Stimulated activated CD8-positive, alpha-beta memory T cell treated with anti-CD3 and anti-CD28 coated beads, Interleukin-12 subunit alpha, Interleukin-12 subunit beta, amount 100 ng/mL, for 24 hours (primary cell): ENCODE data around the gene PDE4D.
"Not testable (repeated sequence)": the region's sequence is repeated elsewhere in the genome, so short reads cannot be mapped to it uniquely, and the experiment has no call there.

Experiments
- DNase-seq: peaks from one replicate; pipeline ENCODE4 v3.0.0-alpha.2; 2020; ENCODE audit errors: extremely low read depth

PDE4D gene

DNA sequence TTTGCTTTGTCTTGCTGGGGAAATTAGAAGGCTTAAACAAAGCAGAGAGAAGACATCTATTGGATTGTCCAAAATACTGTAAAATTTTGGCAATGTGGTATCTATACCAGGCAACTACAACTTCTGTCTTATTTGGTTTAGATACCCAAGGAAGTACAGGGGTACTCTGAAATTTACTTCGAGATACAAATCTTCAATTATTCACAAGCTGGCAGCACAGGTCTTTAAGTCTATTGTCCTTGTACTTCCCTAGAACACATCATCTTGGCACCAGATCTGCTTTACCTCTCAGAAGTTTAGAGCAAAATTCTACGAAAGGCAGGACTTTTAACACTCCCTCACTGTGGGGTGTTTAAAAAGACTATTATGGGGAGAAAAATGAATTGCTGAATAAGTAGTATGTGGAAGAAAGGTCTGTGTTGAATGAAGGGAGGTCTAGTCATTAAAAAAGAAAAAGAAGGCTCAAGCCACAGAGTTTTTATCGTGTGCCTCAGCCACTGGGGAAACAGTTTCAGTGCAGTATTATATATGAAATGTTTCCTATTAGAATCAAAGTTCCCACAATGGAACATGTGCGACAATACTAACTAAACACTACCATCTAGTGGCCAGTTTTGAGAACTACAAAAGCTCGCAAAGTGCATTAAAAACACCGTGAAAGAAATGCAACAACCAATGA lies 93.7 kb downstream of the PDE4D start:
- DNase-seq: no peak

DNA sequence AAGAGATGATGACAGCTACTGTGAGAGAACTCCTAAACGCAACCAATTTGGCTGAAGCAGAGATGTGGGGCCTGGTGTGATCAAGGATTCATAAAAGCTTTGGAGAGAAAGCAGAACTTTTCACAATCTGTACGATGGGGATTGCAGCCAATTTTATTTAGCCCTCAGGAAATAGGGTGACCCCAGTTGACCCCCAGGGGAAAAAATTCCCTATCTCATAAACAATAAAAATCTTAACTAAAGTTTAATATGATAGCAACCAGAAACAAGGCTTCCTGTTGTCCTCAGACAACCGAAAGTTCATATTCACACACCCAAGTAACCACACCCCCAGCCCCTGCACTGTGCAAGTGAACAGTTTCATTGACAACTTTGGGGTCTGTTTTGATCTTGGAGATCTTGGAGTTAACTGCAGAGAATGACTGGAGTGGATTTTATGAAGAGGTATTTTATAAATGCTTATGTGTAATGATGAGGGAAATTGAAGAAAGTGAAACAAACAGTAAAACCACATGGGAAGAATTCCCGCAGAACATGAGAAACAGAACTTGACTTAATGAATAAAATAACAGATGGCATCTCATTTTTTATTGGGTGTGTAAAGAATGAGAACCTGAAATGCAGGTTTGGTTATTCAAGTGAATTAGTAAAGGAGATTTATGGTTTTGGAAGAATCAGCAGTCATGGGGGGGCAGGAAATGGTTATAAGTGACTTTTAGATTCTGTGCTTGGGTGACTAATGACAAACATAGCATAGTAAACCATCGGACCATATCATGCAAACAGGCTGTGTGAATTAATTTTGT lies 94.5 kb downstream of the PDE4D start:
- DNase-seq: no peak

DNA sequence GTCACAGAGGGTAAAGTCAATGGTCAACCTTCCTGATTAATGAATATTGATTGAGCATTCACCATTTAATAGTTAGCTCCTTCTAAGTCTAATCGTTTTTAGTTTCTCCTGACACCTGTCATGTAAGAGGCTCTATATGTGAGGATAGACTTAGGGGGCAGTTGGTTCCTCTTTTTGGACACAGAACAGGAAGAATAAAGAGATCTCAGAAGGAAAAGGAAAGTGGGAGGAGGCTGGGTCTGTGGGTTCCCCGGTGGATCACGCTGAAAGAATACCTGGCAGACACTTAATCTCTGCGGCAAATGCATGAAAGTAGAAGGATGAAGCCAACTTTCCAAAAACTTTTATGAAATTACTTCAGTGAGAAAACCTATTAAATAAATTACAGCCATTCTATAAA lies 98.4 kb downstream of the PDE4D start:
- DNase-seq: no peak

- DNase-seq: no peak
These were observed 100.4 kb downstream of the PDE4D start for GRCh38 chr5:59792983-59793585.

GRCh38 chr5:59791617-59792016 lies 101.9 kb downstream of the PDE4D start:
- no peak for DNase-seq

- no peak for DNase-seq
These were observed 102.6 kb downstream of the PDE4D start for GRCh38 chr5:59790776-59791475.

DNA sequence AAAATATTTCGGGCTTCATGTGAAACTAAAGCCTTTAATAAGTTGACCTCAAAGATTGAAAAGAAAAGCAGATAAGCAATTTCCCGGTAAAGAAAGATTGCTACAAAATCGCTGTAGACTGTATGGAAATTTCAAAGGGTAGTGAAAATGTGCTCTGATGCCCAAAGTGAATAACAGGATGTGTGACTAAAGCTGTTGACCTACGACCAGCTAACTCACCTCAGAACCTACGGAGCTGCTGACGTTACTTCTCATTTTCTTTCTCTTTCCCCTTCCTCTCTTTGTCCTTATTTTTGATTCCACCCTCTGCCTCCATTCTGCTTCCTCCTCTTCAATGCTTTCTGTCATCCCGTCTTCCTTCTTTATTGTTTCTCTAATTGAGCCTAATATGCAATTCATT lies 103.2 kb downstream of the PDE4D start:
- DNase-seq: no peak

DNA sequence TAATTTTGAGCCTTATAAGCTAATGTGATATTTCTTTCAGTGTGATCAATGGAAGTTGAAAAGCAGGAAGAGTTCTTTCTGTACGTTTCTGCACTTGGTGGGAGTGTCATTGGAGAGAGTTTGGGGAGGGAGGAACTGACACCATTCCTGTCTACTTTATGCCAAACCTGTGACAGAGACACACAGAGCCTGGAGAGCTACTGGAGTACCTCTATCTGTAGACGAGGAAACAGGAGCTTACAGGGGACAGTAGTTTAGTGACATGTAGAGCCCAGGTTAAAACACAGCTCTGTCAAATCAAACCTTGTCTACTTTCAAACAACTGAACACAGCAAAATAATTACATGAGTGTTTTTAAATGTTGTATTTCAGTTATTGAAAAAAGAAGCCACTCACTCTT lies 103.6 kb downstream of the PDE4D start:
- DNase-seq: no peak

DNA sequence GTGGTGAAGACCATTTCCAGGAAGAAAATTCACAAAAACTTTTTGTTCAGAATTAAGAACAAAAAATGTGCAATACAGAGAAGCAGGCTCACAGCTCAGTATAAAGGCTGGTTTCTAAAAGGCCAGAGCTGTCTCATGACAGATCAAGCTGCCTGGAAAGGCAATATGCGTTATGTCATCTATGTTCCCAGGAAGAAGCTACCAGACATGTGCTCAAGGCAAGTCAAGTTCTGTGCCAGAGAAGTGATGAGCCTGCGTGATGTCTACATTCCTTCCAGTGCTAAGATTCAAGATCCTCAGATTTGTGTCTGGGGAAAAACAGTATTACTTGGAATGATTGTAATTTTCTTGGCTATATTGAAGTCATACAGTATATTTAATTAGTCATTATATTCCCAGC lies 104.3 kb downstream of the PDE4D start:
- no peak for DNase-seq

GRCh38 chr5:59786334-59786805 lies 107.2 kb downstream of the PDE4D start:
- DNase-seq: no peak

DNA sequence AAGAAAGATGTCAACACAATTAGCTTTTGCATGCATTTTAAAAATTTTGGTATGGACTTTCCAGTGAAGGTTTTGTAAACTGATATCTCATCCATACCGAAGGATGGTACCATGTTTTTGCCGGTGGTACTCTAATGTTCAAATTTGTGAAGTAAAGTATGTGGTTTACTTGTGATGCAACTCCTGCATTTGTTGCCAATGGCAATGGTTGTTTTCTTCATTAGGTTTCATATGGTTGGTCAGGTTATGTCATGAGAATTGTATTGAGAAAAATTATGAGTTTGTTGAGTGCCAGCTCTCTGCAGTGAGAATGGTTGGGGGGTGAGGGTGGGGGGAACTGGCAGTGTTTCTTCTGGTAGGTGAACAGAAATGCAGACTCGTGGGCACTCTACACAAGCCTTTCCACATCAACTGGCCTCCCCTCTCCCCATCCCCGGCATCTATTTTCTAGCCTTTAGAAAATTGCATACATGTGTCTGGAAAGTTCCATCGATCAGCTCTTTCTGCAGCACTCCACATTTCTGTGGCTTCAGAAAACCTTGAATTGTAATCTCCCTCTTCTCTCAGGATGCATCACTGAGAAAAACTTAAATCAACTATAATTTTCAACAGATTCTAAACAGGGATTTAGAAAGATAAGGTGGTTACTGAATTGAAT lies 107.7 kb downstream of the PDE4D start:
- no peak for DNase-seq

GRCh38 chr5:59784708-59785107 lies 108.8 kb downstream of the PDE4D start:
- DNase-seq: not testable (repeated sequence)

DNA sequence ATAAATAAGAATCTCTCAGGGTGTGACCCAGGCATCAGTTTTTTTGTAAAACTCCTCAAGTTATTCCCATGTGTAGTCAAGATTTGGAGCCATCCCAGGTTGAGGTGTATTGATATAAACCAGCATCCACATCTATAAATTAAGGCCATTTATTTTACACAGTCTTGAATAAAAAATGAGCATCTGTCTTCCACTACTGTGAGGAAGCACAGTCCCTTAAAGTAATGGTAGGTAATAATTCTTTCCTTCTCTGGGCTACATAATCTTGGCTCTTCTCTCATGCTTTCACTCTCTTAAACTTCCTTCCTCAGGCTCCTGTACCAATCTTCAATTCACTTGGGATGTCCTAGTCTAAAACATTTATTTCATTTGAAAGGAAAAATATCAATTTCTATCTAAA lies 110.3 kb downstream of the PDE4D start:
- no peak for DNase-seq

- no peak for DNase-seq
These were observed 110.7 kb downstream of the PDE4D start for GRCh38 chr5:59782856-59783255.

DNA sequence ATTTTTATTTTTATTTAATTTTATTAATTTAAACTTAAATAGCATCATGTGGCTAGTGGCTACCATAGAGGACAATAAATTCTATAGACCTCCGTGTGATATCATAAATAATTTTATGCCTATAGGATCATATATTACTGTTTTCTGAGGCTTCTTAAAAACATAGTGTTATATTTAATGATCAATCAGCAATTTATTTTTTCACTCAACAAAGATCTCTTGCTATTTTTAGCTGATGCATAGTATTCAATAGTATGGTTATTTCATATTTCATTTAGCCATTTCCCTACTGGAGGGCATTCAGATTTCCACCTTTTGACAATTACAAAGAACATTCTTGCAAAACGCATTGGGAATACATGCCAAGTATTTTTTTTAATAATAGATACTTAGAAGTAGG lies 114.1 kb downstream of the PDE4D start:
- DNase-seq: no peak

GRCh38 chr5:59777028-59777427 lies 116.5 kb downstream of the PDE4D start:
- no peak for DNase-seq

DNA sequence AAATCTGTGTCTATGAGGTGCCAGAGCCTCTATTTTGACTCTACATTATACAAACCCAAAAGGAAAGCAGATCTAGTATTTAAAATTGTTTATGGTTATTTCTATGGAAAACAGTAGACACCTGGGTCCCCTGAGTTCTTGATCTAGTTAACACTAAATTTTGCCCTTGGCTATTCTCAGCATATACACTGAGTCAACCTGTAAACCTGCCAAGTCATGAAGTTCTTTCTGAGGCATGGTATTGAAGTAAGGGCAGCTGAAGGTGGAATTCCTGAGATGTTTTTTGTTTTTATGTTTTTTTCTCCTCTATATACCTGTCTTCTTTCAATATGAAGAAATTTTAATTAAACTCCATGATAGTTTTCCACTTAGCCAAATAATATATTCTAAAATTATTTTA lies 120.2 kb downstream of the PDE4D start:
- no peak for DNase-seq

GRCh38 chr5:59772757-59773156 lies 120.8 kb downstream of the PDE4D start:
- no peak for DNase-seq

DNA sequence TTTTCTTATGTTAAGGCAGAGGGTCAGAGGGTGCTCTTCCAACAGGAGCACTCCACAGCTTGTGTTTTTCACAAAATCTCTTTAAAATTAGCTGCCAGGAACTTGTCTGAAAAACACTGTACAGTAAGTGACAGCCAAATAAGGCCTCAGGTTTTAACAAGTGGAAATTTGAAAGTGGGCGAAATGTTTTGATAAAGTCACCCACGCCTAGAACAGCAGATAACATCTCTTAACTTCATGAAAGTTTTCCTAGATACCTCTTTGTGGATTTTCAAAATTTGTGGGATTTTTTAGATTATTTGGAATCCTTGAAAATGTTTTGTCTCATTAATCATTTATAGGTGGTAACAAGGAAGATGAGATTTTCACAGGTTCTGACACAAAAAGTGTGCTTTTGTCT lies 121.3 kb downstream of the PDE4D start:
- no peak for DNase-seq

DNA sequence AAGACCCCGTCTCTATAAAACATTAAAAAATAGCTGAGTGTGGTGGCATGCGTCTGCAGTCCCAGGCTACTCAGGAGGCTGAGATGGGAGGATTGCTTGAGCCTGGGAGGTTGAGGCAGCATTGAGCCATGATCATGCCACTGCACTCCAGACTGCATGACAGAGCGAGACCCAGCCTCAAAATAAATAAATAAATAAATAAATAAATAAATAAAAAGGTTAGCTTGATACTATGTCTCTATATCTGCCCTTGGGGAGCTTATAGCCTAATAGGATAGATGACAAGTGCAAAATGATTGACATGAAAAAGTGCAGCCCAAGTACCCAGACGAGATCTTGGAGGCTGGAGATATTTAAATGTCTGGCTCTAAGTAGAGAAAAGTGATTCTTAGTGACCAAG lies 122.6 kb downstream of the PDE4D start:
- DNase-seq: no peak

GRCh38 chr5:59769832-59770231 lies 123.7 kb downstream of the PDE4D start:
- no peak for DNase-seq

GRCh38 chr5:59769041-59769360 lies 124.5 kb downstream of the PDE4D start:
- DNase-seq: no peak
